ENCODE data around the gene EVC2.

DNA sequence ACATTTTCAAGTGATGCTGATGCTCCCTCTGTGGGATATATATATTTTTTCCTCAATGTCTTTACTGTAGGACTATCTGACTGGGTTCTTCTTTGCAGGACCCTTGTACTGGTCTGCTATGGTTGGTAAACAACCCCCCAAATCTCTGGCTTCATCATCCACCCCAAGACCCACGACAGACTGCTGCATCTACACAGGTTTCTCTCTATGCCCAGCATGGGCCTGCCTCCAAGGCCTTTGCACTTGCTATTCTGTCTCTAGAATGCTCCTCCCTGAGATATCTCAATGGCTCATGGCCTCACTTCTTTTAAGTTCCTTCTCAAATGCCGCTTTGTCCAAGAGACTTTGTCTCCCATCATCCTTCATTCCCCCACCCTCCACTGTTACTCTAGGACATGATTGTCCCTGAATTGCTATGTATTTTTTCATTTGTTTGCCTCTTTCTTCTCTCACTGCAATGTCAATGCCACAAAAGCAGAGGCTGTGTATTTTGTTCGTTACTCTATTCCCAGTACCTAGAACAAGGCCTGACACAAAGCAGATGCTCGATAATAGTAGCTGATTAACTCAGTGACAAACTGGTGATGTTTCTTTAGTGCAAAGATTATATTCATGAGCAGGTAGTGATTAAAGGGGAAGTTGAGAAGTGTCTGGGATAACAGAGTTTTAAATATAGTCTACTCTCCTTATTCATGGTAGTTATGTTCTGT is 9.2 kb upstream of the EVC2 start:
- TF ChIP-seq RARB (CRISPR knock-in tag; IDR thresholded peaks at IDR 0.05) (no peak), ZNF8 (CRISPR knock-in tag; IDR thresholded peaks at IDR 0.05) (no peak), CSDC2 (CRISPR knock-in tag; IDR thresholded peaks at IDR 0.05) (no peak), ESRRG (CRISPR knock-in tag; IDR thresholded peaks at IDR 0.05) (no peak), TCF4 (CRISPR knock-in tag; IDR thresholded peaks at IDR 0.05; ENCODE audit: borderline replicate concordance) (no peak), BACH2 (CRISPR knock-in tag; IDR thresholded peaks at IDR 0.05; ENCODE audit: borderline replicate concordance) (no peak), ARNTL (CRISPR knock-in tag; IDR thresholded peaks at IDR 0.05; ENCODE audit: borderline replicate concordance, low read depth) (no peak), GLIS3 (CRISPR knock-in tag; IDR thresholded peaks at IDR 0.05) (no peak)
- TF ChIP-seq, protein P1, sequence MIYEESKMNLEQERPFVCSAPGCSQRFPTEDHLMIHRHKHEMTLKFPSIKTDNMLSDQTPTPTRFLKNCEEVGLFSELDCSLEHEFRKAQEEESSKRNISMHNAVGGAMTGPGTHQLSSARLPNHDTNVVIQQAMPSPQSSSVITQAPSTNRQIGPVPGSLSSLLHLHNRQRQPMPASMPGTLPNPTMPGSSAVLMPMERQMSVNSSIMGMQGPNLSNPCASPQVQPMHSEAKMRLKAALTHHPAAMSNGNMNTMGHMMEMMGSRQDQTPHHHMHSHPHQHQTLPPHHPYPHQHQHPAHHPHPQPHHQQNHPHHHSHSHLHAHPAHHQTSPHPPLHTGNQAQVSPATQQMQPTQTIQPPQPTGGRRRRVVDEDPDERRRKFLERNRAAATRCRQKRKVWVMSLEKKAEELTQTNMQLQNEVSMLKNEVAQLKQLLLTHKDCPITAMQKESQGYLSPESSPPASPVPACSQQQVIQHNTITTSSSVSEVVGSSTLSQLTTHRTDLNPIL (CRISPR knock-in tag; IDR thresholded peaks at IDR 0.05; ENCODE audit: low read depth), result no peak
- TF ChIP-seq, protein P2, sequence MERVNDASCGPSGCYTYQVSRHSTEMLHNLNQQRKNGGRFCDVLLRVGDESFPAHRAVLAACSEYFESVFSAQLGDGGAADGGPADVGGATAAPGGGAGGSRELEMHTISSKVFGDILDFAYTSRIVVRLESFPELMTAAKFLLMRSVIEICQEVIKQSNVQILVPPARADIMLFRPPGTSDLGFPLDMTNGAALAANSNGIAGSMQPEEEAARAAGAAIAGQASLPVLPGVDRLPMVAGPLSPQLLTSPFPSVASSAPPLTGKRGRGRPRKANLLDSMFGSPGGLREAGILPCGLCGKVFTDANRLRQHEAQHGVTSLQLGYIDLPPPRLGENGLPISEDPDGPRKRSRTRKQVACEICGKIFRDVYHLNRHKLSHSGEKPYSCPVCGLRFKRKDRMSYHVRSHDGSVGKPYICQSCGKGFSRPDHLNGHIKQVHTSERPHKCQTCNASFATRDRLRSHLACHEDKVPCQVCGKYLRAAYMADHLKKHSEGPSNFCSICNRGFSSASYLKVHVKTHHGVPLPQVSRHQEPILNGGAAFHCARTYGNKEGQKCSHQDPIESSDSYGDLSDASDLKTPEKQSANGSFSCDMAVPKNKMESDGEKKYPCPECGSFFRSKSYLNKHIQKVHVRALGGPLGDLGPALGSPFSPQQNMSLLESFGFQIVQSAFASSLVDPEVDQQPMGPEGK (CRISPR knock-in tag; IDR thresholded peaks at IDR 0.05; ENCODE audit: borderline replicate concordance), result no peak
- TF ChIP-seq, protein P3, sequence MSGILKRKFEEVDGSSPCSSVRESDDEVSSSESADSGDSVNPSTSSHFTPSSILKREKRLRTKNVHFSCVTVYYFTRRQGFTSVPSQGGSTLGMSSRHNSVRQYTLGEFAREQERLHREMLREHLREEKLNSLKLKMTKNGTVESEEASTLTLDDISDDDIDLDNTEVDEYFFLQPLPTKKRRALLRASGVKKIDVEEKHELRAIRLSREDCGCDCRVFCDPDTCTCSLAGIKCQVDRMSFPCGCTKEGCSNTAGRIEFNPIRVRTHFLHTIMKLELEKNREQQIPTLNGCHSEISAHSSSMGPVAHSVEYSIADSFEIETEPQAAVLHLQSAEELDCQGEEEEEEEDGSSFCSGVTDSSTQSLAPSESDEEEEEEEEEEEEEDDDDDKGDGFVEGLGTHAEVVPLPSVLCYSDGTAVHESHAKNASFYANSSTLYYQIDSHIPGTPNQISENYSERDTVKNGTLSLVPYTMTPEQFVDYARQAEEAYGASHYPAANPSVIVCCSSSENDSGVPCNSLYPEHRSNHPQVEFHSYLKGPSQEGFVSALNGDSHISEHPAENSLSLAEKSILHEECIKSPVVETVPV (CRISPR knock-in tag; IDR thresholded peaks at IDR 0.05), result no peak

Measured in SK-N-SH treated with all-trans-retinoic acid at 6 μM for 48 hours (cell line).